ENCODE data around the gene PCID2.

DNA sequence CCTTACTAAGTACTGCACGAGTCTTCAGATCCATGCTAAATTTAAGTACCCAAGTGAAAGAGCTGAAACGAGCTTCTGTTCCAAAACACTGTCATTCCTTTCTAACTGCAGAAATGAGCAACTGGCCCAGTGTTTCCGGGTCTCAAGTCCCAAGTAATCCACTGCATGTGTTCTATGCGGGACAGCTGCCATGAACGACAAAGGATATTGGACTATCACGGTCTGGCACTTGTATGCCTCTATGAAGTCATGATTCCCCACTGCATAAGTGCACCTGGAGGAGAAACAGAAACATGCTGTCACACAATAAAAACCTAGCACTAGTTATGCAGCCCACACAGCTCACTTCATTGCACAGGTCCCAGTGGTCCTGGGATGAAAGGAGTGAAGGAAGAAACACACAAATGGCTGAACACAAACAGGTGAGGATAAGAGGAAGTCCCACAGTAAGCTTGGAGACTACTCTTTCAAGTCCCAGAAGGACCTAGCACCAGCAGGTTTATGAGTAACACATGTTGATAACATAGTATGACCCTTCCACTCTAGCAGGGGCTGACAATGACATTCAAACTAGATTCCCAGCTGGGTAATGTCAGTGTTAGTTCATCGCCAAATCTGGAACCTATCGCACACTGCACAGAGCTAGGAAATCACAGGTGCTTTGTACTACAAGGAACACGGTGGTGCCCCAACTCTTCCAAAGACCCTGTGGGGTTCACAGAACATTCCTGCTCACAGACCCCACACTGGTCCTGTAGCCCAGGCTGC lies 11.3 kb downstream of the PCID2 start:
- no peak for TF ChIP-seq EZH2 (IDR thresholded peaks at IDR 0.05; ENCODE audit: low read depth, unreplicated experiment)
- TF ChIP-seq, protein P1, sequence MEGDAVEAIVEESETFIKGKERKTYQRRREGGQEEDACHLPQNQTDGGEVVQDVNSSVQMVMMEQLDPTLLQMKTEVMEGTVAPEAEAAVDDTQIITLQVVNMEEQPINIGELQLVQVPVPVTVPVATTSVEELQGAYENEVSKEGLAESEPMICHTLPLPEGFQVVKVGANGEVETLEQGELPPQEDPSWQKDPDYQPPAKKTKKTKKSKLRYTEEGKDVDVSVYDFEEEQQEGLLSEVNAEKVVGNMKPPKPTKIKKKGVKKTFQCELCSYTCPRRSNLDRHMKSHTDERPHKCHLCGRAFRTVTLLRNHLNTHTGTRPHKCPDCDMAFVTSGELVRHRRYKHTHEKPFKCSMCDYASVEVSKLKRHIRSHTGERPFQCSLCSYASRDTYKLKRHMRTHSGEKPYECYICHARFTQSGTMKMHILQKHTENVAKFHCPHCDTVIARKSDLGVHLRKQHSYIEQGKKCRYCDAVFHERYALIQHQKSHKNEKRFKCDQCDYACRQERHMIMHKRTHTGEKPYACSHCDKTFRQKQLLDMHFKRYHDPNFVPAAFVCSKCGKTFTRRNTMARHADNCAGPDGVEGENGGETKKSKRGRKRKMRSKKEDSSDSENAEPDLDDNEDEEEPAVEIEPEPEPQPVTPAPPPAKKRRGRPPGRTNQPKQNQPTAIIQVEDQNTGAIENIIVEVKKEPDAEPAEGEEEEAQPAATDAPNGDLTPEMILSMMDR (conservative IDR thresholded peaks at IDR 0.05; ENCODE audit: low read depth in 2 of 2) = no peak
- no peak for TF ChIP-seq CREB1 (CRISPR knock-in tag; IDR thresholded peaks at IDR 0.05; ENCODE audit: low read depth)
- TF ChIP-seq POLR2AphosphoS5 (IDR thresholded peaks at IDR 0.05; ENCODE audit: low read depth) = no peak
- TF ChIP-seq REST (IDR thresholded peaks at IDR 0.05; ENCODE audit: unreplicated experiment) = no peak
- TF ChIP-seq EZH2phosphoT487 (IDR thresholded peaks at IDR 0.05; ENCODE audit: unreplicated experiment) = no peak
- no peak for TF ChIP-seq NANOG (IDR thresholded peaks at IDR 0.05; ENCODE audit: borderline replicate concordance)
